Amniotic stem cell (primary cell): ENCODE data around the gene CHAC2.
"Not testable (repeated sequence)": the region's sequence is repeated elsewhere in the genome, so short reads cannot be mapped to it uniquely, and the experiment has no call there.

Experiments used
- DNase-seq: peaks from one replicate; lab custom pipeline; 2025; lab: John Stamatoyannopoulos, UW

The CHAC2 gene

DNA sequence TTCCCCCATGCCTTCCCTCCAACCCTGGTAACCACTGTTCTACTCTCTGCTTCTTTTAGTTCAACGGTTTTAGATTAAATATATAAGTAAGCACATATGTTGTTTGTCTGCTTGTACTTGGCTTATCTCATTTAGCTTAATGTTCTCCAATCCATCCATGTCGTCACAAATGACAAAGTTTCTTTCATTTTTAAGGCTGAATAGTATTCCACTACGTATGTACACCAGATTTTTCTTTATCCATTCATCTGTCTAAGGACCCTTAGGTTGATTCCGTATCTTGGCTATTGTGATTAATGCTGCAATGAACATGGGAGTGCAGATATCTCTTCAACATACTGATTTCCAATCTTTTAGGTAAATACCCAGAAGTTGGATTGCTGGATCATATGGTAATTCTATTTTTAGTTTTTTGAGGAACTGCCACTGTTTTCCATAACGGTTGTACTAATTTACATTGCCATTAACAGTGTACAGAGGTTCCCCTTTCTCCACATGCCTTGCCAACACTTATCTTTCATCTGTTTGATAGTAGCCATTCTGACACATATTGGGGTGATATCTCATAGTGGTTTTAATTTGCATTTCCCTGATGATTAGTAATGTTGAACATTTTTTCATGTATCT is 11.0 kb downstream of the CHAC2 start:
- DNase-seq, result no peak

DNA sequence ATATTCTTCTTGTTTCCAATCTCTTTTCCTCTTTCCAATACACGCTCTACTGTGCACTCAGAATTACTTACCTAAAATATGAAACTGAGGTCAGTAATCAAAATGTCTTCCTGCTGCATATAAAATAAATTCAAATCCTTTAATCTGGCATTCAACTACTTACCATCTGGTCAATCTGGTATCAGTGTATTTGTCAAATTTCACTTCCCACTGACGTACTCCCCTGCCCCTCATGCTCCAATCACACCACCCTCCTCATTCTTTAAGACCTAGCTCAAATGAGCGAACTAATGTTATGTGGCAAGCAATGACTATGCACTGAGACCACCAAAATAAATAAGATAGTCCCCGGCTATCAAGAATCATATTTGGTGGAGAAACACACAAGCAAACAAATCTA is 12.5 kb downstream of the CHAC2 start:
- no peak for DNase-seq

DNA sequence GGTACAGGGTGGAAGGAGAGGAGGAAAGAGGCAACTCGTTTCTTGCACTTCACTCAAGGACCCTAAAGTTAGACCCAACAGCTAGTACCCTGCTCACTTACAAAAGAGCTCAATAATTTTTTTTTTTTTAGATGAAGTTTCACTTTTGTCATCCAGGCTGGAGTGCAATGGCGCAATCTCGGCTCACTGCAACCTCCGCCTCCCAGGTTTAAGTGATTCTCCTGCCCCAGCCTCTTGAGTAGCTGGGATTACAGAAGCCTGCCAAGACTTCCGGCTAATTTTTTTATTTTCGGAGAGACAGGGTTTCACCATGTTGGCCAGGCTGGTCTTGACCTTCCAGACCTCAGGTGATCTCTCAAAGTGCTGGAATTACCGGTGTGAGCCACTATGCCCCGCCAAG is 15.1 kb downstream of the CHAC2 start:
- no peak for DNase-seq

GRCh38 chr2:53784436-53784835 is 16.8 kb downstream of the CHAC2 start:
- DNase-seq, result no peak

DNA sequence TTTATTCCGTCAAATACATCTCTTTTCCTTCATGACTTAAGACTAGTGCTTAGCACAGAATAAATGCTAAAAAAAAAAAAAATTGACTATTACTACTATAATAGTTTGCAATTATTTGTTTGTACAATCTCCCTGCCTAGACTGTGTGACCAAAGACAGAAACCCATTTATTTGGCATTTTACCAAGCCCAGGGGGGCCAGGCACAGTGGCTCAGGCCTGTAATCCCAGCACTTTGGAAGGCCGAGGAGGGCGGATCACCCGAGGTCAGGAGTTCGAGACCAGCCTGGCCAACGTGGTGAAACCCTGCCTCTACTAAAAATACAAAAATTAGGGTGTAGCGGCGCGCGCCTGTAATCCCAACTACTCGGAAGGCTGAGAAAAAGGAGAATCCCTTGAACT is 17.8 kb downstream of the CHAC2 start:
- no peak for DNase-seq

GRCh38 chr2:53786352-53786704 is 18.7 kb downstream of the CHAC2 start:
- DNase-seq, result peak; percentile 58

DNA sequence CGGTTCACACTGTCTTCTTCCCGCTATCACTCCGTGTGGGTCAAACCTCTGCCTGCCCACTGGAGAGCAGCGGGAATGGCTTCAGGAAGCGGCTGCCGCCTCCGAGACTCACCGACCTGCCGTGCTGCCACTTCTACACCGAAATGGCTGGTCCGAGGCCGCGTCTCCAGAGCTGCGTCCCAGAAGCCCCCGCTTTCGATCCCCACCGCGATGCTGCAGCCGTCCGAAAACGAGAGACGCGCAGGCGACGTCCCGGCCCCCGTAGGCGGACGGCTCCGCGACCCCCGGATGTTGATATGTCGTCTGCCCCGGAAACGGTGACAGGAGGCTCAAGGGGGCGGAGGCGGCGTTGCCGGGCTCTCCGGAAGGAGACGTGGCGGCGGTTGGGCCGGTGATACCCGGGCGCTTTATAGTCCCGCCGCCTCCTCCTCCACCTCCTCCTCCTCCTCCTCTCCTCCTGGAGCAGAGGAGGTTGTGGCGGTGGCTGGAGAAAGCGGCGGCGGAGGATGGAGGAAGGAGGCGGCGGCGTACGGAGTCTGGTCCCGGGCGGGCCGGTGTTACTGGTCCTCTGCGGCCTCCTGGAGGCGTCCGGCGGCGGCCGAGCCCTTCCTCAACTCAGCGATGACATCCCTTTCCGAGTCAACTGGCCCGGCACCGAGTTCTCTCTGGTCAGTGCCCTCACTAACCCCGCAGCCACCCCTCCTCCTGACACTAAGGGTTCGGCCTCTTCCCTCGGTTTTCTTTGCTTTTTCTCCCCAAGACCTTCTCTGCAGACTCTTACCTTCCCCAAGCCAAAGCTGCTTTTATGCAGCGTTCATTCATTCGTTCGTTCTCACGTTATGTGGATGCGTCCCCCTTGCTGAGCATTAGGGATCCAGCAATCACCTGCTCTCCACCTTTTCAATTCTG is 19.4 kb downstream of the CHAC2 start, which contains the start of the genes ASB3 and ERLEC1:
ASB3 (minus strand) TSS at position 249 of the 909 bp plus-strand sequence. CDS start 21,381 bp downstream, outside the sequence.
ERLEC1 (plus strand) TSS at position 340 of the 909 bp plus-strand sequence; CDS start at position 507, 167 bp downstream.
- DNase-seq, result peak; percentile 39

DNA sequence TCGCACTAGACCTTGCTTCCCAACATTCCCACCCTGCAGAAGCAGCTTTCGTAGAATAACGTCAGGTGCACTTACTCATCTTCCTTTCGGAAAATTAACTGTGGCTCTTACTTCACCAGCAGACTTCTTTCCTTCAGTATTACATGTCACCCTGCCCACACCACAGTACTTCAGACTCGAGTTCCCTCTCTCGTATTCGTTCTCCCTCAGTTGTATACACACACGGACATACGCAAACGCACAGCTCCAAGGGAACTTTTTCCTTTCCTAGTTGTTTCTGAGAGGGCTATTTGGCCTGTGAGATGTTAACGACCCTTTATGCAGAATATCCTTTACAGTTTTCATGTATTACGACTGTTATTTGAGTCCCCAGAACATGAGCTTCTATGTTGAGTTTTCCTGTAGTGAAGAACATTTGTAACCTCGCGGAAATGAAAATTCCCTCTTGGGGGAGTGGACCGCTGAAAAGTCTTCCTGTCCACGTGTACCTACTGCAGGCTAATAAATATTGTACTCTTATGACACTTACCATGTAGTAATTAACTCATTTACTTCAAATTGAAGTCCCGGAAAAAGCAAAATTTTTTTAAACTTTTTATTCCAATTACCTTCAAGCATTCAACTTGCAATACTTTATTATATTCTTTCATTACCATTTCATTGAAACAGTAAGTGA is 20.1 kb downstream of the CHAC2 start:
- peak; percentile 17 for DNase-seq

DNA sequence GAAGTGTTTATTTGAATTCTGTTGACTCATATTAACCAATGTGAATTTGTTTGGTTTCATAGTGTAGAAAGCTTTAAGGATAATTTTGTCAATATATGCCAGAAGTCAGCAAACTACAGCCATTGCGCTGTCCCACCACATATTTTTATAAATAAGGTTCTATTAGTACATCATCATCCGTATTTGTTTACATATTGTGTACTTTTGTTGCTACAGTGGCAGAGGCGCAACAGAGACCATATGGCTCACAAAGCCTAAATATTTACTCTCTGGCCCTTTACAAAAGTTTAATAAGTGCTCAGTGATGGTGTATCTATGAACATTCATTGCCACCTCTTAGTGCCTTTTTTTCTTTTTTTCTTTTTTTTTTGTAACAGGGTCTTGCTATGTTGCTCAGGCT is 25.7 kb downstream of the CHAC2 start:
- DNase-seq, result no peak

DNA sequence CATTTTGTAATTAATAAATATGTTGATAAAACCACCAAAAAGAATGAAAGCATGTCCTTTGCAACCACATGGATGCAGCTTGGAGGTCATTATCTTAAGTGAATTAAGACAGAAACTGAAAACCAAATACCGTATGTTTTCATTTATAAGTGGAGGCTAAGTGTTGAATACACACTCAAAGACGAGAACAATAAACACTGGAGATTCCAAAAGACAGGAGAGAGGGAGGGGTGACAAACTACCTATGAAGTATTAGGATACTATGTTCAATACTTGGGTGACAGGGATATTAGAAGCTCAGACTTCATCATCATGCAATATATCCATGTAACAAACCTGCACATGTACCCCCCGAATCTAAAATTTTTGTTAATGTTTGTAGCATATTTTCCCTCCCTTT is 26.2 kb downstream of the CHAC2 start:
- no peak for DNase-seq

GRCh38 chr2:53801547-53801946 is 33.9 kb downstream of the CHAC2 start:
- DNase-seq, result no peak

- no peak for DNase-seq
Measured at GRCh38 chr2:53802617-53803151, 35.1 kb downstream of the CHAC2 start.

DNA sequence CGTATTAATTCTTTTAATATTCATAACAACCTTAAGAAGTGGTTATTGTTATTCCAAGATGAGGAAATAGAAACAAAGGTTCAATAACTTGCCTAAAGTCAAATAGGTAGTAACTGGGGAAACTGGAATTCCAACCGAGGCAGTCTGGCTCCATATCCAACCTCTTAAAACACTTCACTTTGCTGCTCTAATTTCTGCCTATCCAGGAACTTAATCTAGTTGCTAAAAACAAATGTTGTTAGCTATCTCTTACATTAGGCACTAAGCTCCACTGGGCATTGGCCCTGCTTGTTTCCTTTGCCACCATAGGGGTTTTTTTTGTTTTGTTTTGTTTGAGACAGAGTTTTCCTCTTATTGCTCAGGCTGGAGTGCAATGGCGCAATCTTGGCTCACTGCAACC is 44.0 kb downstream of the CHAC2 start:
- no peak for DNase-seq

- no peak for DNase-seq
Measured at GRCh38 chr2:53813151-53813550, 45.5 kb downstream of the CHAC2 start.

GRCh38 chr2:53818854-53819435 is 51.3 kb downstream of the CHAC2 start:
- DNase-seq, result no peak

DNA sequence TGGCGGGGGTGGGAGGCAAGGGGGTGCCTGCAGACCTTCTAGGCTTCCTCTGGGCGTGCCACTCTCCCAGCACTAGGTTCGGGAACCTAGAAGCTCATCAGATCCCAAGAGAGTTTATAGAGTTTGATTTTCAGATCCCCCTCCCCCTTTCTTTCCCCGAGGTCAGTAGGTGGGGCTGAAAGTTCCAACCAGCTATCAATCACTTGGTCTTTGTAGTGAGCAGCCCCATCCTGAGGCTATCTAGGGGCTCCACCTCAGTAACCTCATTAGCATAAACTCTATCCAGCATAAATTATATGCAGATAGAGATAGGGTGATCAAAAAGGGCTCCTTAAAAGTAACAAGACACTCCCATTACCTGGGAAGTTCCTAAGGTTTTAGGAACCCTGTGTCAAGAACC is 52.0 kb downstream of the CHAC2 start:
- DNase-seq, result no peak

DNA sequence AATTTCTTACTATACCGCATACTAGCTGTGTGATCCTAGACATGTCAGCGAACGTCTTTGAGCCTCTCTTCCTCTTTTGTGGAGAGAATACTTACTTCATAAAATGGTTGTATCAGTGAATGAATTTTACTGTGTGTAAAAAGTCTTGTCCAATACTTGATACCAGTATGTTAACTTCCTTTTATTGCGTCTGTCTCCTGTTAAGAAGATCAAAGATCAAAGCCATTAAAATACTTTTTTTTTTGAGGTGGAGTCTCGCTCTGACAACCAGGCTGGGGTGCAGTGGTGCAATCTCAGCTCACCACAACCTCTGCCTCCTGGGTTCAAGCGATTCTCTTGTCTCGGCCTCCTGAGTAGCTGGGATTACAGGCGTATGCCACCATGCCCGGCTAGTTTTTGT is 52.4 kb downstream of the CHAC2 start:
- DNase-seq, result no peak

DNA sequence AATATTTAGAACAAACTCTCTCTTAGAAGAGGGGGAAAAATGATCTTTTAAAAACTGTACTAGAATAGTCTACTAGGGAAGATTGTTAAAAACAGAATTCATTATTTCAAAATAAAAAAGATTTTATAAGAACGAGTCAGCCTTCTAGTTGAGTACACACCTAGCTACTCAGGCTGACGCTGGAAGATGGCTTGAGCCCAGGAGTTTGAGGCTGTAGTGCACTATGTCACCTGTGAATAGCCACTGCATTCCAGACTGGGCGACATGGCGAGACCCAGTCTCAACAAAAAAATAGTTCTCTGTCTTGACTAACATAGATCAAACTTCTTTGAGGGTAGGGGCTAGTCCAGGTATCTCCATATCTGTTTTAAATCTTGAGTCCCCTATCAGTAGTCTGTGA is 53.1 kb downstream of the CHAC2 start:
- no peak for DNase-seq

- no peak for DNase-seq
Measured at GRCh38 chr2:53821810-53822209, 54.2 kb downstream of the CHAC2 start.

DNA sequence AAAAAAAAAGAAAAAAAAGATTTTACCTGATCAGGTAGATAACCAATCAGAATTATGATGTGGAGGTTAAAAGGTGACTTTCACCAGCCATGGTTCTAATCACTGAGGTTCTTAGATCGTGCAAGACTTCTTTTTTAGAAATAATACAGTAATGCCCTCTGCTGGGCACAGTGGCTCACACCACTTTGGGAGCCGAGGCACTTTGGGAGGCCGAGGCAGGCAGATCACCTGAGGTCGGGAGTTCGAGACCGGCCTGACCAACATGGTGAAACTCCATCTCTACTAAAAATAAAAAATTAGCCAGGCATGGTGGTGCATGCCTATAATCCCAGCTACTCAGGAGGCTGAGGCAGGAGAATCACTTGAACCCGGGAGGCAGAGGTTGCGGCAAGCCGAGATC is 56.0 kb downstream of the CHAC2 start:
- DNase-seq, result not testable (repeated sequence)
